IMR-90 (cell line): ENCODE results near the gene STAT3. TPM values are rescaled to one million over a fixed set of nuclear protein-coding genes. Genes with fewer than 3 reads are reported as not detected.

ENCODE experiments used
- ATAC-seq: fragments of 200-7000 bp; cut with Tn5 transposase; 2 replicates; pipeline ENCODE4 v1.9.1; 2020; ENCODE audit warnings: low read depth, mild to moderate bottlenecking, moderate library complexity
- BruUV-seq: library from RNA; stranded (reverse); fragments of 400-500 nt; replicated peaks from 2 replicates; lab custom pipeline; 2021; lab: Mats Ljungman, UMichigan
- CTCF ChIA-PET: fragments of 300-600 bp; formaldehyde crosslinking; extraction: SDS; loops from one replicate; lab custom pipeline; 2021; ENCODE audit warnings: antibody characterized with exemption; lab: Yijun Ruan, JAX
- POLR2A ChIA-PET: fragments of 300-600 bp; sonication (Branson Sonifier 250); formaldehyde crosslinking; loops from one replicate; lab custom pipeline; 2022; ENCODE audit warnings: antibody characterized with exemption; ENCODE audit not compliant: unreplicated experiment; lab: Charles Lee
- DNase-seq: peaks from one replicate; pipeline ENCODE4 v3.0.0; 2013
- H2AFZ ChIP-seq: replicated peaks from 2 replicates; pipeline ENCODE3; 2013; ENCODE audit warnings: low read length, mild to moderate bottlenecking; ENCODE audit not compliant: poor library complexity
- H2AK5ac ChIP-seq: 2 replicates; pipeline ENCODE4 v1.6.1; 2013; ENCODE audit warnings: low read depth, low read length, inconsistent platforms
- H2AK9ac ChIP-seq: replicated peaks from 2 replicates; pipeline ENCODE3; 2013; ENCODE audit warnings: mild to moderate bottlenecking, low read depth, low read length, moderate library complexity; ENCODE audit not compliant: poor library complexity
- H2BK120ac ChIP-seq: 2 replicates; pipeline ENCODE4 v1.6.1; 2013; ENCODE audit warnings: low read depth, low read length, inconsistent platforms
- H2BK15ac ChIP-seq: 3 replicates; pipeline ENCODE4 v1.6.1; 2013; ENCODE audit warnings: low read depth, low read length, inconsistent platforms
- H2BK20ac ChIP-seq: 2 replicates; pipeline ENCODE4 v1.6.1; 2013; ENCODE audit warnings: low read depth, mild to moderate bottlenecking, inconsistent platforms, low read length, moderate library complexity
- H2BK5ac ChIP-seq: 2 replicates; pipeline ENCODE4 v1.6.1; 2013; ENCODE audit warnings: mild to moderate bottlenecking, low read depth, low read length, inconsistent platforms; ENCODE audit not compliant: poor library complexity, severe bottlenecking
- H3K14ac ChIP-seq: replicated peaks from 2 replicates; pipeline ENCODE4 v1.6.1; 2013; ENCODE audit warnings: low read depth, low read length, inconsistent platforms
- H3K18ac ChIP-seq: 2 replicates; pipeline ENCODE4 v1.6.1; 2013; ENCODE audit warnings: low read depth, low read length, control low read depth
- H3K23ac ChIP-seq: 2 replicates; pipeline ENCODE4 v1.6.1; 2013; ENCODE audit warnings: low read depth, low read length, inconsistent platforms
- H3K27ac ChIP-seq: 2 replicates; pipeline ENCODE4 v1.5.1; 2013; ENCODE audit warnings: mild to moderate bottlenecking, control low read depth, low read length; ENCODE audit not compliant: insufficient read depth
- H3K27me3 ChIP-seq: 2 replicates; pipeline ENCODE4 v1.6.1; 2013; ENCODE audit warnings: low read length; ENCODE audit not compliant: control insufficient read depth, insufficient read depth
- H3K36me3 ChIP-seq: 2 replicates; pipeline ENCODE4 v1.6.1; 2013; ENCODE audit warnings: low read length, mixed read lengths; ENCODE audit not compliant: control insufficient read depth, insufficient read depth
- H3K4ac ChIP-seq: 2 replicates; pipeline ENCODE4 v1.6.1; 2013; ENCODE audit warnings: low read depth, low read length, inconsistent platforms
- H3K4me1 ChIP-seq: 2 replicates; pipeline ENCODE4 v1.6.1; 2013; ENCODE audit warnings: low read length, mixed read lengths; ENCODE audit not compliant: control insufficient read depth, insufficient read depth
- H3K4me2 ChIP-seq: 2 replicates; pipeline ENCODE4 v1.6.1; 2013; ENCODE audit warnings: low read depth, mild to moderate bottlenecking, control low read depth, low read length, moderate library complexity
- H3K4me3 ChIP-seq: 2 replicates; pipeline ENCODE4 v1.5.1; 2013; ENCODE audit warnings: low read depth, mild to moderate bottlenecking, control low read depth, low read length, moderate library complexity; ENCODE audit not compliant: insufficient read depth
- H3K56ac ChIP-seq: 2 replicates; pipeline ENCODE4 v1.6.1; 2013; ENCODE audit warnings: low read length, inconsistent platforms; ENCODE audit not compliant: insufficient read depth; ENCODE audit errors: extremely low read depth
- H3K79me1 ChIP-seq, 2 experiments: 2 replicates each; pipeline ENCODE4 v1.6.1; 2013; ENCODE audit warnings: low read length in 2 of 2, inconsistent platforms in 1 of 2, low read depth in 1 of 2
- H3K9ac ChIP-seq: 2 replicates; pipeline ENCODE4 v1.6.1; 2013; ENCODE audit warnings: low read depth, low read length, control low read depth
- H3K9me1 ChIP-seq: 2 replicates; pipeline ENCODE4 v1.6.1; 2013; ENCODE audit warnings: low read length, inconsistent platforms; ENCODE audit not compliant: insufficient read depth
- H3K9me3 ChIP-seq: 2 replicates; pipeline ENCODE4 v1.6.1; 2013; ENCODE audit warnings: low read length; ENCODE audit not compliant: control insufficient read depth, insufficient read depth
- H4K20me1 ChIP-seq: 2 replicates; pipeline ENCODE4 v1.6.1; 2013; ENCODE audit warnings: low read length, inconsistent platforms; ENCODE audit not compliant: insufficient read depth
- H4K5ac ChIP-seq: 2 replicates; pipeline ENCODE4 v1.6.1; 2013; ENCODE audit warnings: mild to moderate bottlenecking, low read depth, low read length, control low read depth
- H4K8ac ChIP-seq, 2 experiments: 2 replicates each; pipeline ENCODE4 v1.6.1; 2013; ENCODE audit warnings: low read depth in 2 of 2, low read length in 2 of 2, control low read depth in 1 of 2, inconsistent platforms in 1 of 2
- H4K91ac ChIP-seq: 2 replicates; pipeline ENCODE4 v1.6.1; 2013; ENCODE audit warnings: low read depth, low read length, inconsistent platforms; ENCODE audit not compliant: insufficient read depth
- CEBPB ChIP-seq: IDR thresholded peaks from 2 replicates; pipeline ENCODE4 v1.6.1; 2012; ENCODE audit warnings: low read depth, low read length, improper control_type of control experiment
- CHD1 ChIP-seq: IDR thresholded peaks from 2 replicates; pipeline ENCODE4 v1.6.1; 2012; ENCODE audit warnings: low read depth, low read length, improper control_type of control experiment
- FOS ChIP-seq: fragments of 150-350 bp; IDR thresholded peaks from 2 replicates; pipeline ENCODE4 v1.6.1; 2016; ENCODE audit warnings: low read depth, low read length
- MAFK ChIP-seq: IDR thresholded peaks from 2 replicates; pipeline ENCODE4 v1.6.1; 2012; ENCODE audit warnings: low read depth, low read length, improper control_type of control experiment
- MAZ ChIP-seq: IDR thresholded peaks from 2 replicates; pipeline ENCODE4 v1.6.1; 2012; ENCODE audit warnings: low read depth, mild to moderate bottlenecking, low read length, improper control_type of control experiment, moderate library complexity, borderline replicate concordance
- MXI1 ChIP-seq: IDR thresholded peaks from 2 replicates; pipeline ENCODE4 v1.6.1; 2012; ENCODE audit warnings: low read depth, mild to moderate bottlenecking, low read length, moderate library complexity, borderline replicate concordance
- NFE2L2 ChIP-seq: fragments of 150-350 bp; IDR thresholded peaks from 2 replicates; pipeline ENCODE4 v1.6.1; 2016; ENCODE audit warnings: low read depth, mild to moderate bottlenecking, low read length
- POLR2A ChIP-seq: IDR thresholded peaks from 2 replicates; pipeline ENCODE4 v1.6.1; 2012; ENCODE audit warnings: mild to moderate bottlenecking, low read depth, low read length
- RAD21 ChIP-seq: IDR thresholded peaks from 2 replicates; pipeline ENCODE4 v1.6.1; 2012; ENCODE audit warnings: low read length, improper control_type of control experiment
- RCOR1 ChIP-seq: IDR thresholded peaks from 2 replicates; pipeline ENCODE4 v1.6.1; 2012; ENCODE audit warnings: mild to moderate bottlenecking, low read length, improper control_type of control experiment; ENCODE audit not compliant: insufficient replicate concordance
- RFX5 ChIP-seq: IDR thresholded peaks from 2 replicates; pipeline ENCODE4 v1.8.0; 2012; ENCODE audit warnings: low read depth, mild to moderate bottlenecking, low read length, moderate library complexity
- SMC3 ChIP-seq: fragments of 150-350 bp; IDR thresholded peaks from 2 replicates; pipeline ENCODE4 v1.6.1; 2016; ENCODE audit warnings: low read depth, mild to moderate bottlenecking, antibody characterized with exemption, low read length, moderate library complexity
- WGBS, 2 experiments: methylation state at CpG; one replicate each; pipeline versions ENCODE4 v1.1.5 to v1.1.7; 2013; ENCODE audit warnings: missing lambda C conversion rate in 2 of 2; ENCODE audit not compliant: insufficient read length in 1 of 2; ENCODE audit errors: extremely low coverage in 2 of 2; 5-methylcytosine and 5-hydroxymethylcytosine counted together
- dilution Hi-C: fragments of 300-500 bp; cut with HindIII; formaldehyde crosslinking; loops from one replicate; pipeline ENCODE4 v1.14.3; 2018; ENCODE audit warnings: low sequenced_read_pairs; ENCODE audit not compliant: unreplicated experiment
- in situ Hi-C: fragments of 300-500 bp; cut with MboI; formaldehyde crosslinking; loops from 3 replicates; pipeline ENCODE4 v1.14.3; 2019; ENCODE audit warnings: low sequenced_read_pairs, inconsistent platforms, mixed read lengths
- intact Hi-C: fragments of 100-400 bp; cut with micrococcal nuclease; formaldehyde crosslinking; loops from 2 replicates; pipeline ENCODE4 v1.10.0; 2022
- polyA plus RNA-seq, 3 experiments: library from polyadenylated mRNA; depleted of rRNA; stranded (reverse); fragments of >200 nt; gene quantifications; 2 replicates each; pipeline ENCODE4 v1.2.3, GENCODE V29; 2012; ENCODE audit warnings: low replicate concordance in 1 of 3
- total RNA-seq: library from RNA; depleted of rRNA; stranded (reverse); fragments of >200 nt; gene quantifications from 2 replicates; pipeline ENCODE4 v1.2.3, GENCODE V29; 2012
- TF ChIP-seq, protein P1 (sequence below): fragments of 150-350 bp; IDR thresholded peaks from 2 replicates; pipeline ENCODE4 v1.6.1; 2016; ENCODE audit warnings: low read depth, mild to moderate bottlenecking, low read length, moderate library complexity, borderline replicate concordance
- TF ChIP-seq, protein P2 (sequence below): fragments of 150-350 bp; IDR thresholded peaks from 2 replicates; pipeline ENCODE4 v1.6.1; 2017; ENCODE audit warnings: mild to moderate bottlenecking, antibody characterized with exemption, low read length, low read depth
- TF ChIP-seq, protein P3 (sequence below): conservative IDR thresholded peaks from 2 replicates; pipeline ENCODE4 v1.5.1; 2012; ENCODE audit warnings: mild to moderate bottlenecking, low read depth, low read length, improper control_type of control experiment

Gene STAT3
- total and polyA plus RNA-seq, 2 of the 4 experiments (the other 2 are of a cell fraction) = 47.2 to 66.3 TPM

DNA sequence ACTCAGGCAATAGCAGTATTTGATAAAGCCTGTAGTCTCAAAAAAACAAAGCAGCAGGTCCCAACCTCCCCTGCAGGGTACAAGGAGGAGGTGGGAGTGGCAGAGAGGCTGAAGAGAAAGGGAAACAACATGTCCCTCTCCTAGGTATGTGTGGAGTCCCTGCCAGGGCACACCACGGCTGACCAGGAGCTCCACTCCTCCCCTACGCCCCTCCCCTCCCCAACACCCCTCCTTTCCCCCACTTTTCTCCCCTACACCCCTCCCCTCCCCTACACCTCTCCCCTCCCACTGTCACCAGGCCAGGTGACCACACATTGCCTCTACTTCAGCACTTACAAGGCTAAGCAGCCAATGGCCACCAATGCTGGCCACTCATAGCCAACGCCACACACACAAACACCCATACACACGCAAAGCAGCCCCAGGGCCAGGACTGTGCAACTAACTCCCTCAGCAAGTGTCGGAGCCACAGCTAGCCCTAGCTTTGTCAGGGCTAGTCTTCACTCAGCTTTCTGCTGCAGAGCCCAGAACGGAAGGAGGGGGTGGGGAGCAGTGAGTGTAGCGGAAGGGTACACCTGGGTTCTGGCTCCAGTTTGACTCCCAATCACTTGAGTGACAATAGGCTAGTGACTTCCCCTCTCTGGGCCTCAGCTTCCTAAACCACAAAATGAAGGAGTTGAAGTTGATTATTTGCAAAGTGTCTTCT lies 26.6 kb upstream of the STAT3 start:
- WGBS, 2 experiments = no CpG with 5 or more reads among the region's 7 CpGs
- Histone ChIP-seq H3K27me3 (no peaks in the 10 kb centered on the region), H3K9ac (no peak overlapping the region), H4K8ac (no peak overlapping the region), H2BK20ac (no peak overlapping the region), H3K36me3 (peaks cover 21% of the 10 kb centered on the region), H3K27ac (peak overlapping the region; percentile 20; the same call in 1 of the 2 replicates), H3K4me1 (peaks cover 33% of the 10 kb centered on the region), H2BK120ac (no peak overlapping the region), H4K91ac (no peak overlapping the region), H3K4me2 (peak overlapping the region; percentile 25; the same call in 1 of the 2 replicates), H2AK9ac (no peak overlapping the region), H2BK5ac (peak overlapping the region; percentile 41), H3K56ac (no peak overlapping the region), H3K79me1 (peaks cover 0 to 34% of the 10 kb centered on the region in 2 experiments; a peak in 2 of 4 replicates), H4K5ac (no peak overlapping the region), H2AK5ac (0 out of 2 replicates have a peak overlapping the region, but pooled peaks have one; percentile 28), H2BK15ac (no peak overlapping the region), H4K20me1 (peaks cover 100% of the 10 kb centered on the region), H2AFZ (no peak overlapping the region), H3K4me3 (no peak overlapping the region), H3K23ac (peak overlapping the region; percentile 26; the same call in 1 of the 2 replicates), H3K18ac (no peak overlapping the region), H3K9me1 (peaks cover 22% of the 10 kb centered on the region), H3K4ac (no peak overlapping the region), H3K14ac (0 out of 2 replicates have a peak overlapping the region, but pooled peaks have one; percentile 32), H3K9me3 (no peaks in the 10 kb centered on the region)
- POLR2A ChIA-PET = interaction anchor here (0.6 kb wide), 1 partner anchor 554 kb away, joined by 8 read pairs; no protein-coding TSS in a partner anchor
- DNase-seq (no peak), ATAC-seq (no peak)
- no TSS peak for BruUV-seq
- dilution Hi-C loops = no loop called here
- CTCF ChIA-PET = no interaction called here
- intact Hi-C loops = no loop called here
- in situ Hi-C loops = no loop called here
- no peak for TF ChIP-seq FOS
- no peak for TF ChIP-seq MAFK
- no peak for TF ChIP-seq NFE2L2
- TF ChIP-seq RCOR1 = no peak
- TF ChIP-seq MAZ = no peak
- no peak for TF ChIP-seq SMC3
- TF ChIP-seq MXI1 = no peak
- no peak for TF ChIP-seq CHD1
- no peak for TF ChIP-seq CEBPB
- TF ChIP-seq, protein P1, sequence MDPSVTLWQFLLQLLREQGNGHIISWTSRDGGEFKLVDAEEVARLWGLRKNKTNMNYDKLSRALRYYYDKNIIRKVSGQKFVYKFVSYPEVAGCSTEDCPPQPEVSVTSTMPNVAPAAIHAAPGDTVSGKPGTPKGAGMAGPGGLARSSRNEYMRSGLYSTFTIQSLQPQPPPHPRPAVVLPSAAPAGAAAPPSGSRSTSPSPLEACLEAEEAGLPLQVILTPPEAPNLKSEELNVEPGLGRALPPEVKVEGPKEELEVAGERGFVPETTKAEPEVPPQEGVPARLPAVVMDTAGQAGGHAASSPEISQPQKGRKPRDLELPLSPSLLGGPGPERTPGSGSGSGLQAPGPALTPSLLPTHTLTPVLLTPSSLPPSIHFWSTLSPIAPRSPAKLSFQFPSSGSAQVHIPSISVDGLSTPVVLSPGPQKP = no peak
- TF ChIP-seq POLR2A = no peak
- no peak for TF ChIP-seq RFX5
- no peak for TF ChIP-seq RAD21
- TF ChIP-seq, protein P2, sequence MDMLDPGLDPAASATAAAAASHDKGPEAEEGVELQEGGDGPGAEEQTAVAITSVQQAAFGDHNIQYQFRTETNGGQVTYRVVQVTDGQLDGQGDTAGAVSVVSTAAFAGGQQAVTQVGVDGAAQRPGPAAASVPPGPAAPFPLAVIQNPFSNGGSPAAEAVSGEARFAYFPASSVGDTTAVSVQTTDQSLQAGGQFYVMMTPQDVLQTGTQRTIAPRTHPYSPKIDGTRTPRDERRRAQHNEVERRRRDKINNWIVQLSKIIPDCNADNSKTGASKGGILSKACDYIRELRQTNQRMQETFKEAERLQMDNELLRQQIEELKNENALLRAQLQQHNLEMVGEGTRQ = no peak
- TF ChIP-seq, protein P3, sequence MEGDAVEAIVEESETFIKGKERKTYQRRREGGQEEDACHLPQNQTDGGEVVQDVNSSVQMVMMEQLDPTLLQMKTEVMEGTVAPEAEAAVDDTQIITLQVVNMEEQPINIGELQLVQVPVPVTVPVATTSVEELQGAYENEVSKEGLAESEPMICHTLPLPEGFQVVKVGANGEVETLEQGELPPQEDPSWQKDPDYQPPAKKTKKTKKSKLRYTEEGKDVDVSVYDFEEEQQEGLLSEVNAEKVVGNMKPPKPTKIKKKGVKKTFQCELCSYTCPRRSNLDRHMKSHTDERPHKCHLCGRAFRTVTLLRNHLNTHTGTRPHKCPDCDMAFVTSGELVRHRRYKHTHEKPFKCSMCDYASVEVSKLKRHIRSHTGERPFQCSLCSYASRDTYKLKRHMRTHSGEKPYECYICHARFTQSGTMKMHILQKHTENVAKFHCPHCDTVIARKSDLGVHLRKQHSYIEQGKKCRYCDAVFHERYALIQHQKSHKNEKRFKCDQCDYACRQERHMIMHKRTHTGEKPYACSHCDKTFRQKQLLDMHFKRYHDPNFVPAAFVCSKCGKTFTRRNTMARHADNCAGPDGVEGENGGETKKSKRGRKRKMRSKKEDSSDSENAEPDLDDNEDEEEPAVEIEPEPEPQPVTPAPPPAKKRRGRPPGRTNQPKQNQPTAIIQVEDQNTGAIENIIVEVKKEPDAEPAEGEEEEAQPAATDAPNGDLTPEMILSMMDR = no peak
